ENCODE measurements around the gene LMF2. TPM values are rescaled to one million over a fixed set of nuclear protein-coding genes. Genes with fewer than 3 reads are reported as not detected.

Gene LMF2
- polyA plus RNA-seq, 3 donors from 2014 or later = 16.3 to 40.4 (median 20.1) TPM

- Mint-ChIP-seq H3K27me3 (ENCODE audit: low read depth in 3 of 3) (peaks cover 0 to 8% (median 7%) of the 10 kb centered on the region in 3 donors), H3K4me1 (peaks cover 4 to 8% of the 10 kb centered on the region in 2 donors), H3K36me3 (no peaks in the 10 kb centered on the region), H3K4me3 (peak overlapping the region in 4 of 5 donors; percentile 53 to 70 (median 64)), H3K27ac (no peak overlapping the region), H3K9me3 (no peaks in the 10 kb centered on the region)
- no peak for DNase-seq
These were observed 25.1 kb downstream of the LMF2 start for GRCh38 chr22:50482107-50483074.

- Mint-ChIP-seq H3K9me3 (no peaks in the 10 kb centered on the region), H3K27ac (peak within 1 kb of the TSS in 2 of 6 donors; percentile 18 to 58), H3K36me3 (no peaks in the 10 kb centered on the region), H3K4me3 (peak within 1 kb of the TSS; percentile 68 to 75 (median 69)), H3K27me3 (ENCODE audit: low read depth in 3 of 3) (peaks cover 0 to 7% (median 6%) of the 10 kb centered on the region in 3 donors), H3K4me1 (peaks cover 4 to 8% of the 10 kb centered on the region in 2 donors)
- peak; percentile 67 to 69 (median 67) for DNase-seq
These were observed 25.9 kb downstream of the LMF2 start, which contains the start of gene ADM2 for GRCh38 chr22:50481440-50482106. Gene ADM2, plus strand, starts transcription at chr22:50481543. Its CDS starts 305 bp downstream, at chr22:50481848.

- Mint-ChIP-seq H3K27me3 (ENCODE audit: low read depth in 3 of 3) (peaks cover 0 to 11% (median 7%) of the 10 kb centered on the region in 3 donors), H3K9me3 (no peaks in the 10 kb centered on the region), H3K4me1 (peaks cover 4 to 8% of the 10 kb centered on the region in 2 donors), H3K36me3 (no peaks in the 10 kb centered on the region), H3K4me3 (peak overlapping the region; percentile 39 to 69 (median 61)), H3K27ac (no peak overlapping the region)
- DNase-seq = no peak
These were observed 26.5 kb downstream of the LMF2 start for GRCh38 chr22:50481045-50481439.

GRCh38 chr22:50479721-50480120 lies 27.8 kb downstream of the LMF2 start:
- Mint-ChIP-seq H3K4me1 (peaks cover 4 to 12% of the 10 kb centered on the region in 2 donors), H3K9me3 (no peaks in the 10 kb centered on the region), H3K27ac (peak overlapping the region in 1 of 6 donors; percentile 18), H3K27me3 (ENCODE audit: low read depth in 3 of 3) (peaks cover 0 to 16% (median 7%) of the 10 kb centered on the region in 3 donors), H3K36me3 (no peaks in the 10 kb centered on the region), H3K4me3 (peak overlapping the region; percentile 30 to 75 (median 69))
- no peak for DNase-seq

- no peak for DNase-seq
- no peaks in the 10 kb centered on the region for H3K9me3 Mint-ChIP-seq
- H3K4me1 Mint-ChIP-seq = peaks cover 18 to 25% of the 10 kb centered on the region in 2 donors
- peaks cover 5 to 26% (median 10%) of the 10 kb centered on the region in 3 donors for H3K27me3 Mint-ChIP-seq (ENCODE audit: low read depth in 3 of 3)
- H3K4me3 Mint-ChIP-seq = no peak overlapping the region
- H3K27ac Mint-ChIP-seq = no peak overlapping the region
- H3K36me3 Mint-ChIP-seq = no peaks in the 10 kb centered on the region
These were observed 29.6 kb downstream of the LMF2 start for GRCh38 chr22:50477923-50478322.

GRCh38 chr22:50476868-50477267 lies 30.6 kb downstream of the LMF2 start:
- Mint-ChIP-seq H3K36me3 (no peaks in the 10 kb centered on the region), H3K27me3 (ENCODE audit: low read depth in 3 of 3) (peaks cover 5 to 27% (median 8%) of the 10 kb centered on the region in 3 donors), H3K9me3 (no peaks in the 10 kb centered on the region), H3K27ac (peak overlapping the region; percentile 39 to 78 (median 69)), H3K4me1 (peaks cover 28 to 36% of the 10 kb centered on the region in 2 donors), H3K4me3 (peak overlapping the region; percentile 33 to 73 (median 64))
- DNase-seq = no peak

- no peak for DNase-seq
- Mint-ChIP-seq H3K9me3 (no peaks in the 10 kb centered on the region), H3K27ac (peak overlapping the region in 5 of 6 donors; percentile 59 to 78 (median 71)), H3K4me1 (peaks cover 38 to 48% of the 10 kb centered on the region in 2 donors), H3K4me3 (peak overlapping the region; percentile 54 to 73 (median 62)), H3K27me3 (ENCODE audit: low read depth in 3 of 3) (peaks cover 5 to 28% (median 8%) of the 10 kb centered on the region in 3 donors), H3K36me3 (no peaks in the 10 kb centered on the region)
These were observed 31.9 kb downstream of the LMF2 start for GRCh38 chr22:50475652-50476002.

- peaks cover 9 to 32% (median 9%) of the 10 kb centered on the region in 3 donors for H3K27me3 Mint-ChIP-seq (ENCODE audit: low read depth in 3 of 3)
- peak within 1 kb of the TSS; percentile 91 to 98 (median 94) for H3K27ac Mint-ChIP-seq
- no peaks in the 10 kb centered on the region for H3K36me3 Mint-ChIP-seq
- peak within 1 kb of the TSS; percentile 86 to 99 (median 97) for H3K4me3 Mint-ChIP-seq
- H3K9me3 Mint-ChIP-seq = no peaks in the 10 kb centered on the region
- peaks cover 41 to 50% of the 10 kb centered on the region in 2 donors for H3K4me1 Mint-ChIP-seq
- DNase-seq = peak; percentile 87 to 90 (median 89)
These were observed 32.5 kb downstream of the LMF2 start, which contains the start of gene SBF1 for GRCh38 chr22:50474710-50475651. Gene SBF1, minus strand, starts transcription at chr22:50475035. Its CDS starts 195 bp downstream, at chr22:50474840.

- Mint-ChIP-seq H3K36me3 (no peaks in the 10 kb centered on the region), H3K9me3 (peaks cover 0 to 2% (median 0%) of the 10 kb centered on the region in 6 donors), H3K27me3 (ENCODE audit: low read depth in 3 of 3) (peaks cover 15 to 33% (median 16%) of the 10 kb centered on the region in 3 donors), H3K4me3 (peak overlapping the region; percentile 86 to 99 (median 97)), H3K27ac (peak overlapping the region; percentile 91 to 98 (median 94)), H3K4me1 (peaks cover 50 to 56% of the 10 kb centered on the region in 2 donors)
- DNase-seq = peak in 2 of 3 donors; percentile 31 to 41
These were observed 33.4 kb downstream of the LMF2 start for GRCh38 chr22:50473855-50474671.

GRCh38 chr22:50473088-50473487 lies 34.4 kb downstream of the LMF2 start:
- H3K27ac Mint-ChIP-seq = peak overlapping the region; percentile 91 to 98 (median 94)
- peaks cover 15 to 33% (median 16%) of the 10 kb centered on the region in 3 donors for H3K27me3 Mint-ChIP-seq (ENCODE audit: low read depth in 3 of 3)
- peaks cover 0 to 2% (median 0%) of the 10 kb centered on the region in 6 donors for H3K9me3 Mint-ChIP-seq
- peak; percentile 35 to 42 (median 41) for DNase-seq
- peak overlapping the region; percentile 86 to 99 (median 97) for H3K4me3 Mint-ChIP-seq
- peaks cover 60 to 63% of the 10 kb centered on the region in 2 donors for H3K4me1 Mint-ChIP-seq
- H3K36me3 Mint-ChIP-seq = no peaks in the 10 kb centered on the region

- Mint-ChIP-seq H3K27ac (peak overlapping the region; percentile 57 to 98 (median 92)), H3K27me3 (ENCODE audit: low read depth in 3 of 3) (peaks cover 15 to 33% (median 16%) of the 10 kb centered on the region in 3 donors), H3K4me3 (peak overlapping the region; percentile 54 to 97 (median 83)), H3K36me3 (peaks cover under 1 to 1% (median under 1%) of the 10 kb centered on the region in 3 donors), H3K4me1 (peaks cover 61 to 64% of the 10 kb centered on the region in 2 donors), H3K9me3 (peaks cover 0 to 2% (median 0%) of the 10 kb centered on the region in 6 donors)
- DNase-seq = no peak
These were observed 35.5 kb downstream of the LMF2 start for GRCh38 chr22:50471962-50472361.

Measured in immature natural killer cell (primary cell).